NT2/D1 (cell line): ENCODE results near the gene SMTNL2.

Source experiments
- YY1 ChIP-seq: IDR thresholded peaks from 2 replicates; pipeline ENCODE4 v1.6.1; 2011; ENCODE audit not compliant: insufficient read length, insufficient read depth
- ZNF274 ChIP-seq: IDR thresholded peaks from 2 replicates; pipeline ENCODE4 v1.6.1; 2011; ENCODE audit warnings: mild to moderate bottlenecking, low read depth, low read length

DNA sequence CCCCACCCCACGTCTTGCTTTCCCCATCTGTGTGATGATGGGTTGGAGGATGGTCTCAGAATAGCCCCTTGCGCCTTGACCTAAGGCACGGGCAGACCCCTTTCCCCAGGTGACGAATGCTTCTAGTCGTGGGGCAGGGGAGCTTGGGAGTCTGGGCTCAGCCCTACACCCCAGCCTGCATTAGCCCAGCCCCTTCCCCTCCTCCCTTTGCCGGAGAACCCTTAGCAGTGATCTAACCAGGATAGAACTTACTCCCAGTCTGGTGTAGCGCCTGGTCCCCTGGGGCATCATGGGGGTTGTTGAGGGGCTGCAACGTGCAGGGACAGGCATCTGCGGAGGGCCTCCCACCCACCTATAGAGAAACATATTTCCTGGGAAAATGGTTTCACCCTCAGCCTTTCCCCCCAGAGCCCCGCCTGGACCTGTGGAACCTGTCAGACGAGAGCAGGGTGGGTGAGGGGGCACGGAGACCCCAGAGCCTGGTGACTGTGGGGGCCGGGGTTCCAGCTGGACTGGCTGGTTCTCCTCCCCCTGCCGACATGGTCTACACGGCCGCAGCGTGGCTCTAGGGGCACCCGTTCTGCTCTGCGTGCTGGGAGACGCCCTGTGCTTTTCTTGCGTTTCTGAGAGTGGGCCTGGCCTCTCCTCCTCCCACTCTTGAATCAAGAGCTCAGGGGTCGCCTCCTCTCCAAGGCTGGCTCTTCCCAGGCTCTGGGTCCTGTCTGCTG, 4.7 kb downstream of the SMTNL2 start:
- TF ChIP-seq YY1 (no peak), ZNF274 (no peak)
